IPS DF 6.9 (cell line): Measurements from ENCODE around the gene WASL.

Source experiments
- DNase-seq: peaks from one replicate; pipeline ENCODE4 v3.0.0-alpha.2; 2013; ENCODE audit warnings: low read depth, low spot score
- H3K27ac ChIP-seq: one replicate; pipeline ENCODE4 v1.5.1; 2013; ENCODE audit warnings: low read length, control low read depth
- H3K27me3 ChIP-seq: 2 replicates; pipeline ENCODE4 v1.6.1; 2013; ENCODE audit warnings: mild to moderate bottlenecking, low read length; ENCODE audit not compliant: control insufficient read depth, insufficient read depth
- H3K36me3 ChIP-seq: 2 replicates; pipeline ENCODE4 v1.6.1; 2013; ENCODE audit warnings: low read length; ENCODE audit not compliant: control insufficient read depth, insufficient read depth
- H3K4me1 ChIP-seq: 2 replicates; pipeline ENCODE4 v1.6.1; 2013; ENCODE audit warnings: low read length; ENCODE audit not compliant: control insufficient read depth, insufficient read depth
- H3K4me3 ChIP-seq: 2 replicates; pipeline ENCODE4 v1.5.1; 2013; ENCODE audit warnings: mild to moderate bottlenecking, low read length
- H3K9me3 ChIP-seq: 2 replicates; pipeline ENCODE4 v1.6.1; 2013; ENCODE audit warnings: low read length, inconsistent platforms; ENCODE audit not compliant: control insufficient read depth, insufficient read depth
- WGBS: extraction: QIAGEN DNeasy Blood & Tissue Kit; methylation state at CpG from one replicate; pipeline ENCODE4 v1.1.7; 2013; ENCODE audit warnings: mixed read lengths, missing lambda C conversion rate; ENCODE audit not compliant: insufficient read length, insufficient coverage; 5-methylcytosine and 5-hydroxymethylcytosine counted together

Gene WASL

GRCh38 chr7:123653162-123653561, 95.6 kb downstream of the WASL start:
- Histone ChIP-seq H3K4me1 (no peaks in the 10 kb centered on the region), H3K27me3 (no peaks in the 10 kb centered on the region), H3K36me3 (no peaks in the 10 kb centered on the region), H3K9me3 (no peaks in the 10 kb centered on the region), H3K27ac (no peak overlapping the region), H3K4me3 (no peak overlapping the region)
- DNase-seq = no peak
- WGBS = no CpG with 5 or more reads among the region's 6 CpGs

- H3K4me3 ChIP-seq = no peak overlapping the region
- no peaks in the 10 kb centered on the region for H3K36me3 ChIP-seq
- no peak for DNase-seq
- no CpG with 5 or more reads among the region's 1 CpG for WGBS
- H3K27ac ChIP-seq = no peak overlapping the region
- no peaks in the 10 kb centered on the region for H3K27me3 ChIP-seq
- no peaks in the 10 kb centered on the region for H3K9me3 ChIP-seq
- H3K4me1 ChIP-seq = no peaks in the 10 kb centered on the region
Measured at GRCh38 chr7:123652406-123652805, 96.4 kb downstream of the WASL start.

GRCh38 chr7:123650595-123650994, 98.2 kb downstream of the WASL start:
- Histone ChIP-seq H3K9me3 (no peaks in the 10 kb centered on the region), H3K36me3 (no peaks in the 10 kb centered on the region), H3K4me1 (no peaks in the 10 kb centered on the region), H3K4me3 (no peak overlapping the region), H3K27ac (no peak overlapping the region), H3K27me3 (no peaks in the 10 kb centered on the region)
- no CpG with 5 or more reads among the region's 2 CpGs for WGBS
- DNase-seq = no peak

DNA sequence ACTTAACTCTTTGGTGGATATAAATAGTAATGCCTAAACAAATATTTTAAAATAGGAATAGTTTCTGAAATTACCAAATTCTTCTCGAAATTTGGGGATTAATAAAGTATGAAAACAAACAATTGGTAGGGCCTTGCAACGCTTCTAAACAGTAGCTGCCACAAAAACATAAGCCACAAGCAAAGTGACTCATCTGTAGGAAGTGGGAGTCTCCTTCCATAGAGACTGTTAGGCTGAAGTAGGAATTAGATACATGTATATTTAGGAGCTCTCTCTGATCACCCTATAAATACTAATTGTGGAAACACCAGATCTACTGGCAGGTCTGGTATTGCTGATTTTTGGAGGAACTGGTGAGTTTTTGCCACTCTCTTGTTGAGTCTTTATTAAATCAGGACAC, 98.8 kb downstream of the WASL start:
- H3K27ac ChIP-seq = no peak overlapping the region
- DNase-seq = no peak

GRCh38 chr7:123647106-123647730, 101.6 kb downstream of the WASL start:
- Histone ChIP-seq H3K36me3 (no peaks in the 10 kb centered on the region), H3K27ac (no peak overlapping the region), H3K4me3 (no peak overlapping the region), H3K27me3 (no peaks in the 10 kb centered on the region), H3K9me3 (no peaks in the 10 kb centered on the region), H3K4me1 (peaks cover 1% of the 10 kb centered on the region; the same call in 1 of the 2 replicates)
- DNase-seq = no peak
- WGBS = no CpG with 5 or more reads among the region's 7 CpGs

More for the DNA sequence above, 98.8 kb downstream of the WASL start:
- Histone ChIP-seq H3K4me1 (0 out of 2 replicates have a peak, but pooled peaks cover 1% of the 10 kb centered on the region), H3K4me3 (no peak overlapping the region), H3K36me3 (no peaks in the 10 kb centered on the region), H3K9me3 (no peaks in the 10 kb centered on the region), H3K27me3 (no peaks in the 10 kb centered on the region)
- no CpG with 5 or more reads among the region's 2 CpGs for WGBS

DNA sequence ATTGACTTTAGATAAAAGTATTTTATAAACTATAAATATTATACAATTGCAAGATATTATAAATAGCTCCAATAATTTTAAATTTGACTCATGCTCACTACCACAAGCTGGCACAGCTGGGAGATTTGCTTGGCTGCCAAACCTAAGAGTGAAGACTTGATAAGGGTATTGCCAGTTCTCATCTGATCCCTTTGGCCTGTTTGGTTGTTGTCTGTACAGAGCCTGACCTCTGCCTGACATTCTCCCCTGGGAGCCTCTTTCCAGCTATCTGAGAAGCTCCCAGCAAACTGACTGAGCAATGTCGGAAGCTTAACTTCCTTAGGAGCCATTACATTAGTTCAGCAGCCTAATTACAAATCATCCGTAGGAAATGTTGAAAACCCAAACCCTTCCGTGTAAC, 103.3 kb downstream of the WASL start:
- no peak for DNase-seq
- Histone ChIP-seq H3K4me3 (no peak overlapping the region), H3K4me1 (peaks cover 1% of the 10 kb centered on the region; the same call in 1 of the 2 replicates), H3K27ac (no peak overlapping the region), H3K9me3 (no peaks in the 10 kb centered on the region), H3K27me3 (no peaks in the 10 kb centered on the region), H3K36me3 (no peaks in the 10 kb centered on the region)
- no CpG with 5 or more reads among the region's 3 CpGs for WGBS

GRCh38 chr7:123643495-123644441, 105.0 kb downstream of the WASL start:
- no peak overlapping the region for H3K4me3 ChIP-seq
- H3K4me1 ChIP-seq = peaks cover 1% of the 10 kb centered on the region; the same call in 1 of the 2 replicates
- no CpG with 5 or more reads among the region's 6 CpGs for WGBS
- no peak overlapping the region for H3K27ac ChIP-seq
- no peaks in the 10 kb centered on the region; the same call in 1 of the 2 replicates for H3K36me3 ChIP-seq
- no peaks in the 10 kb centered on the region for H3K9me3 ChIP-seq
- peak; percentile 66 for DNase-seq
- no peaks in the 10 kb centered on the region for H3K27me3 ChIP-seq

DNA sequence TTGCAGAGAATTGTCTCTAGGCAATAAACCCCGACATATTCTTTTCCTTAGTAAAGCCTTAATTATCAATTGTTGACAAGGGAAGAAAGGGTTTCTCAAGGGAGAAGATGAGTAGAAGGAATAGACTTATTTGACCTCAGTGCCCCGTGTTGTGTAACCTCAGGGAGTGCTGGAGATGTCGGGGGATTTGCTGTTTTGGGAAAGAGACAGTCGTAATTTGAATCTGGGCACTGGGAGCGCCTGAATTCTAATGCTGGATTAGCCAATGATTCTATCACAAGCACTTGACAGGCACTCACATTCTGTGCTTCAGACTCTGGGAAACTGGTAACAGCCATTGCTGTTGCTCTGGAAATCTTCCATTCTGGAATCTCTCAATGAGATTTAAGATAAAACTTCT, 106.9 kb downstream of the WASL start:
- no peak for DNase-seq
- WGBS = no CpG with 5 or more reads among the region's 5 CpGs
- Histone ChIP-seq H3K4me3 (no peak overlapping the region), H3K9me3 (no peaks in the 10 kb centered on the region), H3K4me1 (peaks cover 1% of the 10 kb centered on the region; the same call in 1 of the 2 replicates), H3K27ac (no peak overlapping the region), H3K27me3 (no peaks in the 10 kb centered on the region), H3K36me3 (no peaks in the 10 kb centered on the region; the same call in 1 of the 2 replicates)

DNA sequence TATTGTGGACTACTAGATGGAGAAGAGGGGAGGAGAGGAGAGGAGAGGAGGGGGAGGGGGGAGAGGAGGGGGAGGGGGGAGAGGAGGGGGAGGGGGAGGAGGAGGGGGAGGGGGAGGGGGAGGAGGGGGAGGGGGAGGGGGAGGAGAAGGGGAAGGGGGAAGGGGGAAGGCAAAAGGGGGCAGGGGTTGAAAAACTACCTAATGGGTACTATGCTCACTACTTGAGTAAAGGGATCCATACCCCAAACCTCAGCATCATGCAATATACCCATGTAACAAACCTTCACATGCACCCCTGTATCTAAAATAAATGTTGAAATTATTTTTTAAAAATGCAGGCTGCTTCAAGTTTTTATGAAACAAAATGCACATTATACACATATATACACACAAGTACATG, 108.2 kb downstream of the WASL start:
- DNase-seq = no peak
- H3K27me3 ChIP-seq = no peaks in the 10 kb centered on the region
- no peaks in the 10 kb centered on the region; the same call in 1 of the 2 replicates for H3K36me3 ChIP-seq
- H3K9me3 ChIP-seq = no peaks in the 10 kb centered on the region
- H3K4me1 ChIP-seq = peaks cover 1% of the 10 kb centered on the region; the same call in 1 of the 2 replicates
- H3K27ac ChIP-seq = no peak overlapping the region
- no peak overlapping the region for H3K4me3 ChIP-seq

DNA sequence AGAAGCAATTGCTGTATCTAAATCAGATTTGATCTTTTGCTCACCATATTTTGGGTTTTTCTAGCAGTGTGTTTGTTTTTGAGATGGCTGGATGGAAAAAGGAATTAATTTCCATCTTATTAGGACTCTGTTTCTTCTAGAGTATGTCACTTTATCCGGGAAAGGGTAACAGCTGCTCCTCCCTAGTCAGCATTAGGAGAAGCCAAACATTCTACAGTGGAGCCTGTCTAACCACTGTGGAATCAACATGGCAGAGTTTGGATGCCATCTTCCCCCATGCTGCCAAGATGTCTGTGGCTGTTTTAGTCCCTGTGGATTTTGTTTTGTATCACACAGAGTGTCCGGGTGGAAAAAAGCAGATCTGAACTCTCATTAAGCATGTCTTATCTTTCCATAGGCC, 109.2 kb downstream of the WASL start:
- Histone ChIP-seq H3K27ac (no peak overlapping the region), H3K4me3 (no peak overlapping the region), H3K27me3 (no peaks in the 10 kb centered on the region), H3K4me1 (no peaks in the 10 kb centered on the region; the same call in 1 of the 2 replicates), H3K36me3 (no peaks in the 10 kb centered on the region; the same call in 1 of the 2 replicates), H3K9me3 (no peaks in the 10 kb centered on the region)
- DNase-seq = no peak
- WGBS = no CpG with 5 or more reads among the region's 2 CpGs
